GM21423 (cell line): ENCODE data around the gene IFNL1.
"Not testable (repeated sequence)": the region's sequence is repeated elsewhere in the genome, so short reads cannot be mapped to it uniquely, and the experiment has no call there.

ENCODE experiments used
- ATAC-seq: cut with Tn5 transposase; IDR thresholded peaks from one replicate; pipeline ENCODE4 v1.9.1; 2021; ENCODE audit warnings: mild to moderate bottlenecking, moderate library complexity; ENCODE audit not compliant: unreplicated experiment

Gene IFNL1

DNA sequence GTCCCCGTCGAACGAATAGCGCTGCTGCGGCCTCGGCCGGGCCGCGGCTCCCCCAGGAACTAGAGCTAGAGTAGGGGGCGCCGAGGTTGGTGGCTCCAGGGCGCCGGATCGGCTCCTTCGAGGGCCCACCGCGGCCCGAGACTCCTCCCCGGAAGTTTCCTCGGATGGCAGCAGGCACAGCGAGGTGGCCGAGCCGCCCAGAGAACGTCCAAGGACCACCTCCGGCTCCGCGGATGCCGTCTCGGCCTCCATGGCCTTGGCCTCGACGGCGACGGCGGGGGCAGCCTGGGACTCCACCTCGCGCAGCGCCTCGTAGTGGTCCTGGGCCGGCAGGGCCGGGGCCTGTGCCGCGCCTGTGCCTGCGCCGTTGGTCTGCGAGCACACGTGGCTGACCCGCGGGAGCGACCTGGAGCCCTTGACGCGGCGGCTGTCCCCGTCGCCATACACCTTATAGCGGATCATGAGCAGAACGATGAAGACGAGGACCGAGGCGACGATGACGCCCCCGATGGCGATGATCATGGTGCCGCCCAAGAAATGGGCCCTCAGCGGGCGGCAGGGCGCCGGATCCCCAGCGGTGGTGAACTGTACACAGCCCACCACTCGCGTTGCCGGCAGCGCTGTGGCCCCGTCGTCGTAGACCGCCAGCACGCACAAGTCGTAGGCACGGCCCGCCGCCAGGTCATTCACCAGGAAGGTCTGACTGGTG, 11.8 kb downstream of the IFNL1 start:
- no peak for ATAC-seq

DNA sequence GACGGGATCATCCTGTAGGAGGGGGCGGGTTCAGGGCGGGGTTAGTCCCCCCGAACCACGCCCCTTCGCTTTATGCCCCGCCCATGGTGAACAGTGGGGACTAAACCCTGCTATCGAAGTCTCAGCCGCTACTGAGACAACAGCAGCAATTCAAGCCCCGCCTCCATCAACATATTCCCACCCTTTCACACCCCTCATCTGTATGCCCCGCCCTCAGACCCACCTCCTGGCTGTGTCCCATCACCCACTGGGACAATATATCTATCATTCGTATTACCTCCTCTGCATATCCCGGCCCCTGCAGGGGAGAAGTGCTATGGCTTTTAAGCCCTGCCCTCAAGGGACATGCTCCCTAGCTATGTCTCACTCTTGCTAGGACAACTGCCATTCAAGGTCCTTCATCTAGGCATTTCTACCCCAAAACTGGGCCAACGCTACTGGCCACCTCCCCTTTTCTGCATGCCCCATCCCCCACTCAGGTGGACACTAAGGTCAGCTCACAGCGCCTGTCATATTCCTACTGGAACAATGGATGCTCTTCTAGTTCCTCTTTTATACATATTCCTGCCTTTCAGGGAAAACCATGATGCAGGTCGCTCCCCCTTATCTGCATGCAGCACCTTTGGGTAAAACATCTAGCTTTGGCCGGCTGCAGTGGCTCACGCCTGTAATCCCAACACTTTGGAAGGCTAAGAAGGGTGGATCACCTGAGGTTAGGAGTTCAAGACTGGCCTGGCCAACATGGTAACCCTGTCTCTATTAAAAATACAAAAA, 12.5 kb downstream of the IFNL1 start:
- ATAC-seq, result no peak

DNA sequence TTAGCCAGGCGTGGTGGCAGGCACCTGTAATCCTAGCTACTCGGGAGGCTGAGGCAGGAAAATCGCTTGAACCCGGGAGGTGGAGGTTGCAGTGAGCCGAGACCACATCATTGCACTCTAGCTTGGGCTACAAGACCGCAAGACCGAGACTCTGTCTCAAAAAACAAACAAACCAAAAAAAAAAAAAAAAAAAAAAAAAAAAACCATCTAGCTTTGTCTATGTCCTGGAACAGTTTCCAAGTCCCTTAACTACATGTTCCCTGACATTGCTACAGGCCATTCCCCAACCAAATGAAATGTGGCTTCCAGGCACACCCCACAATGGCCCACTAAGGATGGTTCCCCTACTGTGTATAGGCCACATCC, 13.1 kb downstream of the IFNL1 start:
- ATAC-seq, result not testable (repeated sequence)

DNA sequence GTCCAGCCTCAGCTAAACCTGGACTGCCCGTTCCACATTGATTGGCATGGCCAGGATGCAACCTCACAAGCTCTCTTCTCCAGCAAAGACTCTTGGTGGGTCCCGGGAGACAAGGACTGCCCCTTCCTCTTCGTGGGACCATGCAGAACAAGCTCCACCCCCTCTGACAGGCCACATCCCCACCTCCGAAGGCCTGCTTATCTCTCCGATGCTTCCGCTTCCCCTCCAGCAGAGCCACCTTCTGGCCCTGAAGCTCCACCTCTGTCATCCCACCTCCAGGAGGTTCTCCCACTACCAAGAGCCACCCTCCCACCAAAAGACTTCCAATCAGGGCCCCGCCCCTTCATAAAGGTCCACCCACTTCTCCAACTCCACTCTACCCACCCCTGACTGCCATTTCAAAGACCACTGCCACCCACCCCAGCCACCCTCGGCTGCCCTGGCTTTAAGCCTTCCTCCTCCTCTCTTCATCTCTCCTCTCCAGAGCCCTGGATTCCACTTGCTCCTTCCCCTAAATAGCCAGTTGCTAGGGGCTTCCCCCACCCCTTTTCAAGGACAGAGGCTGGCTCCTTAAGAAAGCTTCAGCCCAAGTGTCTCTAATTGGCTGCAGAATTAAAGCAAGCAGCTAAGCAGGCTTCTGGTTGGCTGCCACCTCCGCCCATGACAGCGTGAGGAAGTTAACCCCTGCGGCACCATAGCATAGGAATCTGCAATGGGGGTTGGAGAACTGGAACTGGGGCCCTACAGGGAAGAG, 14.5 kb downstream of the IFNL1 start:
- no peak for ATAC-seq

DNA sequence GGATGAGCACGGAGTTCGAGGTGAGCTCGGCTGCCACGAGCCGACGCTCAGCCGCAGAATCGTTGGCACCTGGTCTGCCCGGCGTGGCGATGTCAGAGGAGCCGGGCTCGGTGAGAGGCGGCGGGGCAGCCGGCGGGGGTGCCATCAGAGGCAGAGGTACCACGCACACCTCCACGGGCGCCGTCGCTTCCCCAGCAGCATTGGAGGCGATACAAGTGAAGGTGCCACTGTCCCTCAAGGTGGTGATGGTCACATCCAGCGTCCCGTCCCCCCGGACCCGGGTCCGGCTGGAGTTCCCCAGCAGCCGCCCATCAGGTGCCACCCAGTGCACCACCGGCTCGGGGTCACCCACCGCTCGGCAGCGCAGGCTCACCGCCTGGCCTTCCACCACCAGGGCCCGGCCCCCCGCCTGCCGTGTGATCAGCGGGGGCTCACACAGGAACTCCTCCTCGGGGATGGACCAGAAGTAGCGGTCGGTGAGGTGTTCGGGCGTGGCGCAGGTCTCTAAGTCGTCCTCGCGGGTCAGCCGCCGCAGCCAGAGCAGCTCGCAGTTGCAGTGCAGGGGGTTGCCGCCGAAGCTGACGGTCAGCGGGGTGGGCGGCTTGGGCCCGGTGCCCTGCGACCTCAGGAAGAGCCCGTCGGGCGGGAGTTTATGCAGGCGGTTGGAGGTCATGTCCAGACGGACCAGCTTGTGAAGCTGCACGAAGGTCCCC, 18.0 kb downstream of the IFNL1 start:
- no peak for ATAC-seq

DNA sequence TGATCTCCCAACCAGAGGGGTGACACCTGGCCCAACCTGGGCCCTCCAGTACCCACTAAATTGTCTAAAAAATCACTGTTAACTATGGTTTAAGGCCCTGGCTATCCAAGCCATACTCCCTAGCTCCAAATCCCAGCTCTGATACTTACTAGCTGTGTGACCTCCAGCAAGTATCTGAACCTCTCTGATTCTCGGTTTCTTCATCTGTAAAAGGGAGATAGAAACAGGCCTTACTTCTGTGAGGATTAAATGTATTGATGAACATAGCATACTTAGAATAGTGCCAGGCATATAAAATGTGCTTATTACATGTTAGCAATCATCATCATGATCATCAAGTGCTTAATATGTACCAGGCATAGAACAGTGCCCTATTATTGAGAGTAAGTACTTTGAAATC, 19.7 kb downstream of the IFNL1 start:
- no peak for ATAC-seq

DNA sequence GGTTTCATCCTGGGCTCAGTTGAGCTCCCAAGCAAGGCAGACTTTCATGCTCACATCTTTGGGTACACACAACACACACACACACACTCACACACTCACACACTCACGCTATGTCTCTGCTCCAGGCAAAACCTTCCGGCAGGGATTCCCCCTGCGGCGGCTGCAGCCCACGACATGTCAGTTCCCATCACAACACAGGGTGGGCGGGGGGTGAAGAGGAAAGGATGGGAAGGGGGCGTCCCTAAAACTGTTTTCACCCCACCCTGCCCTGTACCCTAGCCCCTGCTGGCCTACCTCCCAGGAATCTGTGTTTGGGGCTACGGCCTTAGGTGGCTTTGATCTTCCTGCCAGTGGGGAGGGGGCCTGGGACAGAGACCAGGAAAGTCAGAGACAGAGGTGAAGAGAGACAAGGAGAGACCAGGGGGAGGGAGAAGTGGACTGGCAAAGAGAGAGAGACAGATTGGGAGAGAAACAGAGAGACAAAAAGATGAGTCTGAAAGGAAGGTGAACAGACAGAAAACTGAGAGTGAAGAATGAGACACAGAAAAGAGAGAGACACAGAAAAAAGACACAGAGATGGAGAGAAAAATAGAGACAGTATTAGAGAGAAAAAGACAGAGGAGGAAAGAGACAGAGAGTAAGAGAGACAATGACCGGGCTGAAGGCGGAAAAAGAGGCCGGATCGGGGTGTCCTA, 20.6 kb downstream of the IFNL1 start:
- no peak for ATAC-seq

DNA sequence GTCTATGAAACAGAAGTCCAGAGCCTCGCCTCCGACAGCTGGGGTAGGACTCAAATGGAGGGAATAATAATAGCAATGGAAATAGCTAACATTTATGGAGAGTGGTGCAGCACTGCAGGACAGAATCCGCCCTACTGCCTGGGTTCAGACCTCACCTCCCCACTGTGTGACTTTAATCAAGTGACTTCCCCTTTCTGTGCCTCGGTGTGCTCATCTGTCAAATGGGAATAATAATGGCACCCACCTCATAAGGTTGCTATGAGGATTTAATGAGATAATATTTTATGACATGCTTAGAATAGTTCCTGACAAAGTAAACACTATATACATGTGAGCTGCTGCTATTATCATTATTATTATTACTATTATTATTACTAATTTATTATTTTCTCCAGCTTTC, 21.3 kb downstream of the IFNL1 start:
- no peak for ATAC-seq

DNA sequence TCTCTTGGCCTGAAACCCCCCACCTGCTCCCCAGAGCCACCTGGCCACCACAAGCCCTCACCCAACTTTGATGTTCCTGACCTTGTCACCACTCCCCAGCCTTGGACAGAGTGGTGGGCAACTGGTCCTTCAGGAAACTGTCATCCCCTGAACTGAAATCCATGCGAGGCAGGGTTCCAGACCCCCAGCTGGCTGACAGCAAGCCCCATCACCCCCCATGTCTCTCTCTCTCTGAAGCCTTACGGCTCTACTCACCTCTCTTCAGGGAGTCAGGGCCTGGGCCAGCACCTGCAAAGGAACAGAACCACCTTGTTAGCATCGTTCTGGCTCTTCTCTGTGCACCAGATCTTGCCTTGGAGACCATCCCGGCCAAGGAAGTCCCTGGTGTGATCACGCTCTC, 21.9 kb downstream of the IFNL1 start:
- no peak for ATAC-seq

DNA sequence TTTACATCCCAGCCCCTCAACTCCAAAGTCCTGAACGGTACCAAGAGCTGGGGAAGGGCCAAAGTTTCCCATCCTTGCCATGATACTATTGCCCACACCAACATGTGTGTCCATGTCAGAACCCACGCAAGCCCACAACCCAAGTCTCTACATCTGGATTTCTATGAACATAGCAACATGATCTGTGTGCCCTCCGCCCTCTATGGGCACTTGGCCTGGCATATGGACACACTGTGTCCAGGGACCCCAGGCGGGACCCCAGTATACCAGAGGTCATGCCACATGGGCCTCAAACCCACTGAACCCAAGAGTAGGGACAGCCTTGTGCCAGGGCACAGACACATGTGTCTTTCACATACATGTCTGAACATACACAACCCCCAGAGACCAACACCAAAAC, 22.5 kb downstream of the IFNL1 start:
- ATAC-seq, result no peak

DNA sequence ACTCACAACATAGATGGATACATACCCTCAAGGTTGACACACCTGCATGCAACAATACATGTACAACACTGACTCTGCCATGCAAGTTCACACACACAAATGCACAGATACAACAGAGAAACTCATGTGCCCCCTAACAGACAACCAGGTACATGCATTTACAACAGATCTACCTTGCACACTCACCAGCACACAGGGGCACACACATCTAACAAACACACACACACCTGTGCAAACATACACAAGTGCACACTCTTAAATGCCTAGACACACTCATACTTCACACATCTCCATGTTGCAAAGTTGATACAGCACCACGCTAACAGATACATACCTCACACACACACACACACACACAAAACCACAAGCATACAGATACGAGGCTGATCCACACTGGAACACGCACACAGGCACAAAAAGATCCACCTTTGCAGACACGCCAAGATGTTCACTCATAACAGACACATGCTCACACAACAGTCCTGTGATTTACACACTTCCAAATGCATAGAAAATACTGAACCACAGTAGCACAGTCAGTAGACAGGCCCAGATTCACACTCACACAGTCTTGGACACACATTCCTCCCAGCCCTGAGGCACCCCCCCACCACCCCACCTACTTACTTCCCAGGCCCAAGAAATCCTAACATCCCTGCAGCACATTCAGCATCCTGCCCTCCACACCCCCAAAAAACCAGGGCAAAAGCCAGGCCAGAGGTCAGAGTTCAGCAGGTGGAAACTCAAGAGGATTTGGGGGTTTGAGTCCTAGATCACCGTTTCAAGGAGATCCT, 23.1 kb downstream of the IFNL1 start:
- no peak for ATAC-seq

DNA sequence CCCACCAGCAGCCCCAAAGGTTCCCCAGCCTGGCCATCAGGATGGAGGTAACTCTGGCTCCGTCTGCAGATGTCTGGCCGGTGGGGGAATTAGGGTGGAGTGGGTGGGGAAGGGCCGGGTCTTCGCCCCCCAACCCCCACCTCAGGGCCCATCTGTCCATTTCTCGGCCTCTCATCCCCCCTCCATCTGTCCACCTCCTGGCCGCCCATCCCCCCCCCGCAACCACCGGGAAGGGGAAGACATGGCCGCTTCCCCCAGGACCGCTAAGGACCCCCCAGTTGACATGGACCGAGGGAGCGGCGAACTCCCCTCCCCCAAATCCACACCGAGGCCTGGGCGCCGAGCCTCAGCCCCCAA, 23.7 kb downstream of the IFNL1 start:
- no peak for ATAC-seq

DNA sequence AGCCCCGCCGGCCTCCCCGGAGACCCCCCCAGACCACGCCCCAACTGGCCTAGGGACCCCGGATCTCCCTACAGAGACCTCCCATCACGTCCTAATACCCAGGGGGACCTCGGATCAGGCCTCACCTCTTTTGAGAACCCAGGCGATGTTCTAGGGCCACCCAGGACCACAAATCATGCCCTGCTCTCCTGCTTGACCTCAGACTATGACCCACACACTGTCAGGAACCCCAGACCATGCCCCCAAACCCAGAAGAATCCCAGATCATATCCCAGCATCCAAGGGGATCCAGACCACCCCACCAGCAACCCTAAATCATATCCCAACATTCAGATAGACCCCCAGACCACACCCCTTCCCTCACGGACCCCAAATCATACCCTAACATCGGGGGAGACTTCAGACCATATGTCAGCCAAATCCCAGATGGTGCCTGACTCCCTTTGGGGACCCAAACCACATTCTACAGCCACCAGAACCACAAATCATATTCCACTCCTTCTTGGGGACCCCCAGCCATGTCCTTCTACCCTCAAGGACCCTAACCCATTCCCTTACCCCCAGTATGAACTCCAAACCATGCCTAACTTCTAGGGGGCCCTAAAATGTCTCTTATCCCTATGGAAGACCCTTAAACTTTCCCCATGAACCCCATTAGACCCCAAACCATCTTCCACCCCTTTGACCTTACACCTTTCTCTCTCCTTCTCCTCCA, 25.1 kb downstream of the IFNL1 start:
- ATAC-seq, result no peak

DNA sequence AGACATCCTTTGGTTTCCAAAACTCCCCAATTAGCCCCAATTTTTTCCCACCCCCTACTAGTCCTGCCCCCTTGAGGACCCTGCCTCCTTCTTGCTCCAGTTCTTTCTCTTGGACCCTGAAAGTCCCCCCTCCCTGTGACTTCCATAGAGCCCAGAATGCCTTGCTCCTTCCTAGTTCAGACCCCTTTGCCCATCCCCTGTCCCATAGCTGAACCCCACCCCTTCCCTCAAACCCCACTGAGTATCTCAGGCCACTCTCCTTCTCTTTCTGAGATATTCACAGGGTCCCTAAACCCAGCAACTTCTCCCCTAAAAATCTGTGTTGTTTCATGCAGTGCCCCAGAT, 25.6 kb downstream of the IFNL1 start:
- no peak for ATAC-seq

DNA sequence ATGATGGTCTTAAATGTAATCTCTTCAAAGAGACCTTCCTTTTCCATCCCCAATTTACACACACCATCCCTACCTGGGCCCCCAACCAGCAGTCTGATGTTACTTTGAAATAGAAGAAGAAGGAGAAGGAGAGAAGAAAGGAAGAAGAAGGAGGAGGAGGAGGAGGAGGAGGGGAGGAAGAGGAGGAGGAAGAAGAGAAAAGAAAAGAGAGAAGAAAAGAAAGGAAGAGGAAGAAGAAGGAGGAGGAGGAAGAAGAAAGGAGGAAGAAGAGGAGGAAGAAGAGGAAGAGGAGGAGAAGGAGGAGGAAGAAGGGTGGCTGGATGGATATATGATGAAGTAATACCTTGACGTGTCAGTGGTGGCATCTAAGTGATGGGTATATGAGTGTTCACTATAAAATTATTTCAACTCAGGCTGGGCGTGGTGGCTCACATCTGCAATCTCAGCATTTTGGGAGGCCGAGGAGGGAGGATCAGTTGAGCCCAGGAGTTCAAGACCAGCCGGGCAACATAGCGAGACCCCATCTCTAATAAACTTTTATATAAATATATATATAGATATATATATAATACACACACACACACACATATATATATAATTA, 28.1 kb downstream of the IFNL1 start:
- no peak for ATAC-seq

DNA sequence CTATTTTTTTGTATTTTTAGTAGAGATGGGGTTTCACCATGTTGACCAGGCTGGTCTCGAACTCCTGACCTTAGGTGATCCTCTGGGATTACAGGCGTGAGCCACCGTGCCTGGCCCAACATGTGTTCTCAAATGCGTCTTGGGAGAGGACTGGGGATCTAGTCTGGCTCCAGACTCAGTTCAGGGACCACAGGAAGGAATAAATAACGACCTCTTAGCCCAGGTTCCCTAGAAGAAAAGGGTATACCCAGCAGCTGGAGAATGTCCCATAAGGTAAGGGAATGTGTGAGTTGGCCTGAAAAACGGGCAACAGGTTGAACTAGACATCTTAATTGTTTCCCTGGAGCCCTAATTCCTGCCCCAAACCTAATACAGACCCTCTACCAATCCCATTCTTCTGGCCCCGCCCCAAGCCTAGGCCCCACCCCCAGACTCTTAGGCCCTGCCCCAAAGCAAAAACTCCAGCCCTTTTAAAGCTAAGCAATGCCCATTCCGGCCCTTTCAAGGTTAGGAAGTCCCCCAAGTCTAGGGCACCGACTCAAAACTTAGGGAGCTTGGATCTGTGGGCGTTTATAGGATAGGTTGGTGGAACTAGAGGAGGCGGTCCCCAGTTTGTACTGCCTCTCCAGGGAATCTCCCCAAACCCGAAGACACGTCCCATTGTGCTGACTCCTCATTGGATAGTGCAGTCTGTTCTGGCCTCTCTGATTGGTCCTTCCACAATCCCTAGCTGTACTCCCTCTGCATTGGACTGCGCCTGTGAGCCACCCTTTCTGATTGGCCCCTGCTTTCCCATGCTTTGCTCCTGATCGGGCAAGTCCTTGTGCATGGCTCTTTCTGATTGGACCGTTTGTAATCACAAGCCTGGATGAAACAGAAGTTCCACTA, 29.8 kb downstream of the IFNL1 start:
- ATAC-seq, result no peak

DNA sequence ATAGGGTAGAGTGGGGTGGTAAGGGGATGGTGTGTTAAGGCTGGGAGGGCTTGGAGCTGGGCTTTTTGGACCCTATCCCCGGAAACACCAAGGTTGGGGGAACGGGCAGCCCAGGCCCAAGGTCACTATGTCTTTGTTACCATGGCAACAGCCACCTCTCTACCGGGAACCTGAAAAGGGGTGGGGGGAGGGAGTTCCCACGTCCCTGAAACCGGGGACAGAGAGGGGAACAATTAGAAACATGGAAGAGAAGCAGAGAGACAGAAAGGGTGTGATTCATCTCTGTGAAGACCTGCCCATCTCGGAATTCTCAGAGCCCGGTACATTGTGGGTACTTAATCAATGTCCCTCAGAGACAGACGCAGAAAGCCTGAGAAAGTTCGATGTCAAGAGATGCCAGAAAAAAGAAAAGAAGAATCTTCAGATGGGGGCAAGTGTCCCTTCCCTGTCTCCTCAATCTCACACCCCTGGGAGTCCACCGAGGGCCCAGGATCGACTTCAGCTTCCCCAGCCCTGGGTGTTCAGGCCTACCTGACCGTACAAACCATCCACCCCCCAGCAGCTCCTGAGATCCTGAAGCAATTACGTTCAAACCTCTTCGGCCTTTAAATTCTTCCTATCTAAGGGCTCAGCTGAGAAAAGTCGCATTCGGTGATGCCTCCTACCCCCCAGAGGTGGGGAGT, 31.3 kb downstream of the IFNL1 start:
- no peak for ATAC-seq
